ENCODE data around the gene CCM2L.

The CCM2L gene

DNA sequence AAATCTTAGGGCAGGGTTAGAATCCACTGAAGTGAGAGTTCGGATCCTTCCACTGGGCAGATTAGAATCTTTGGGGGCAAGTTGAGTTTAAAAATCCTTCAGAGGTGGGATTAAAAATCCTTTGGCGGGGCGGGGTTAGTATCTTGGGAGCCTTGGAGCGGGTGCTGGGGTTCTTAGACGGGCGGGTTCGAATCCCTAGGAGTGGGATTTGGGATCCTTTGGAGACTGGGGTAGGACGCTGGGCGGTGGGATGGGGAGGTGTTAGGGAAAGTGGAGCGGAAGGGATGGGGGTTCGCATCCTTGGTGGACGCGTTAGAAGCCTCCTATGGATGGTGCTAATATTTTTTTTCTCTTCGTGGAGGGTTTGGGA lies 41.5 kb downstream of the CCM2L start:
- Histone ChIP-seq H3K27me3 (ENCODE audit: insufficient read depth, low read length) (peaks cover 64% of the 10 kb centered on the region), H3K4me3 (ENCODE audit: low read length) (peak overlapping the region; percentile 65)

DNA sequence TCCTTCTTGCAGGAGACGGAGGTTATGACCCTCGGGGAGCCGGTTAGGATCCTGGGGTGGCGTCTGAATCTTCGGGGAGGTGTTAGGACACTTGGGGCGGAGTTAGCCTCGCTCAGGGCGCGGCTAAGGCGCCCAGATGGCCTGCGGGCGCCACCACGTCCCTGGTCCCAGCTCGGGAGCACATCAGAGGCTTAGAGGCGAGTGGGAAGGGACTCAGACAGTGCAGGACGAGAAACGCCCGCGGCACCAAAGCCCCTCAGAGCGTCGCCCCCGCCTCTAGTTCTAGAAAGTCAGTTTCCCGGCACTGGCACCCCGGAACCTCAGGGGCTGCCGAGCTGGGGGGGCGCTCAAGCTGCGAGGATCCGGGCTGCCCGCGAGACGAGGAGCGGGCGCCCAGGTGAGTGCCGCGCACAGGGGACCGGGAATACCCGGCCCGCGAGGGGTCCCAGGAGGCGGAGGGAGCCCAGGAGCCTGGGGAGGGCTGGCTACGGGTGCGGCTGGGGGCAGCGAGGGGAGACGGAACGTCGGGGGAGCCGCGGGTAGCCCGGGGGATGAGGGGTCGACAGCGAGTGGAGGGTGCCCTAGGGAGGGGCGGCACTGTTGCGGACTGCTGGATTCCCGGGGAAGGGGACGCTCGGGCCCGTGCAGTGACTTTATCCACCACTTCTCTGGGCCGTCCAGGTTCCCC lies 42.0 kb downstream of the CCM2L start, which contains the start of gene HCK:
HCK (plus strand) TSS at position 153 of the 688 bp plus-strand sequence.
- Histone ChIP-seq H3K9ac (ENCODE audit: low read depth, low read length) (peak within 1 kb of the TSS; percentile 15; the same call in 1 of the 2 replicates), H3K27me3 (ENCODE audit: insufficient read depth, low read length) (peaks cover 64% of the 10 kb centered on the region), H3K27ac (ENCODE audit: low read length) (no peak within 1 kb of the TSS), H3K36me3 (ENCODE audit: insufficient read depth, low read depth, low read length) (no peaks in the 10 kb centered on the region), H3K4me1 (ENCODE audit: insufficient read depth, low read length) (no peaks in the 10 kb centered on the region; the same call in 1 of the 2 replicates), H3K4me3 (ENCODE audit: low read length) (peak within 1 kb of the TSS; percentile 65), H3K9me3 (ENCODE audit: insufficient read depth, low read depth, low read length) (no peaks in the 10 kb centered on the region)

More for the DNA sequence above, 41.5 kb downstream of the CCM2L start:
- H3K27ac ChIP-seq (ENCODE audit: low read length): no peak overlapping the region
- no peaks in the 10 kb centered on the region for H3K9me3 ChIP-seq (ENCODE audit: insufficient read depth, low read depth, low read length)
- H3K36me3 ChIP-seq (ENCODE audit: insufficient read depth, low read depth, low read length): no peaks in the 10 kb centered on the region
- H3K4me1 ChIP-seq (ENCODE audit: insufficient read depth, low read length): no peaks in the 10 kb centered on the region; the same call in 1 of the 2 replicates
- peak overlapping the region; percentile 15; the same call in 1 of the 2 replicates for H3K9ac ChIP-seq (ENCODE audit: low read depth, low read length)

DNA sequence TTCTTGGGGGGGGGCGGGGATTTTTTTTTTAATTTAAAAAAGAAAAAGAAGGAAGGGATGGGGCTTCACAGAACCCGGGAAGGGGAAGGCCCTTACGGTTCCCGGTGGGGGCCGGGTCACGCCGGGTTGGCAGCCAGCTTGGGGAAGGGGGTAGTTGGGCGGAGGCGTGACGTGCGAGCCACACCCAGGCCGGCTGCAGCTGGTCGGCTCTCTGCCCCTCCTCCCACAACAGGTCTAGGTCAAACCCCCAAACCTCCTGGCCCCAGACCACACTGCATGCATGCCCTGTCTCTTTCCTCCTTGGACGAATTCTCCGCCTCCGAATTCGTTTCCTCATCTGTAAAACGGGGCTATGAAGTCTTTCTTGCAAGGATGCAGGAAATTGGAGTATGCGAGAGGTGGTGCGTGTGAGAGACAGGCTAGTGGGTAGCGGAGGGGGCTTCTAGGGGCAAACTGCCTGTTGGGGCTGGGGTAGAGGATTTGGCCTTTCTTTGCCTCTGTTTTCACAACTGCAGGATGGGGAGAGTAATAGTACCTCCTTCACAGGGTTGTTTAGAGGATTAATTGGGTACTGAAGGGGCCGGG lies 42.6 kb downstream of the CCM2L start:
- Histone ChIP-seq H3K27ac (ENCODE audit: low read length) (no peak overlapping the region), H3K27me3 (ENCODE audit: insufficient read depth, low read length) (peaks cover 64% of the 10 kb centered on the region), H3K4me1 (ENCODE audit: insufficient read depth, low read length) (no peaks in the 10 kb centered on the region; the same call in 1 of the 2 replicates), H3K9ac (ENCODE audit: low read depth, low read length) (no peak overlapping the region), H3K9me3 (ENCODE audit: insufficient read depth, low read depth, low read length) (no peaks in the 10 kb centered on the region), H3K4me3 (ENCODE audit: low read length) (peak overlapping the region; percentile 65; the same call in 1 of the 2 replicates), H3K36me3 (ENCODE audit: insufficient read depth, low read depth, low read length) (no peaks in the 10 kb centered on the region)

DNA sequence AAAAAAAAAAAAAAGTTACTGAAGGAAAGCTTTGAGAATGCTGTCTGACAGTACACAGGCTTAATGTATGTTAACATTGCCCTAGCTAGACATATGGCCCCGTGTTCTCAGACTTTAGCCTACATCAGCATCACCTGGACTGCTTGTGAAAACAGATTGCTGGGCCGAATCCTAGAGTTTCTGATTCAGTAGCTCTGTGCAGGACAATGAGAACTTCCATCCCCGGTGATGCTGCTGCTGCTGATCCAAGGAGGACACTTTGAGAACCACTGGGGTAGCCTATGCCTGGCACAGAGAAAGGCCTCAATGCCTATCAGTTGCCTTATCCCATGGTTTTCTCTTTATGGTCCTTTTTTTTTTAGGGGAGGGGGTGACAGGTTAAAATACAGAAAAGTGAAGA lies 43.4 kb downstream of the CCM2L start:
- peaks cover 60% of the 10 kb centered on the region for H3K27me3 ChIP-seq (ENCODE audit: insufficient read depth, low read length)
- no peaks in the 10 kb centered on the region for H3K36me3 ChIP-seq (ENCODE audit: insufficient read depth, low read depth, low read length)
- H3K4me3 ChIP-seq (ENCODE audit: low read length): no peak overlapping the region
- H3K9me3 ChIP-seq (ENCODE audit: insufficient read depth, low read depth, low read length): no peaks in the 10 kb centered on the region
- H3K9ac ChIP-seq (ENCODE audit: low read depth, low read length): no peak overlapping the region
- no peaks in the 10 kb centered on the region; the same call in 1 of the 2 replicates for H3K4me1 ChIP-seq (ENCODE audit: insufficient read depth, low read length)
- H3K27ac ChIP-seq (ENCODE audit: low read length): no peak overlapping the region

DNA sequence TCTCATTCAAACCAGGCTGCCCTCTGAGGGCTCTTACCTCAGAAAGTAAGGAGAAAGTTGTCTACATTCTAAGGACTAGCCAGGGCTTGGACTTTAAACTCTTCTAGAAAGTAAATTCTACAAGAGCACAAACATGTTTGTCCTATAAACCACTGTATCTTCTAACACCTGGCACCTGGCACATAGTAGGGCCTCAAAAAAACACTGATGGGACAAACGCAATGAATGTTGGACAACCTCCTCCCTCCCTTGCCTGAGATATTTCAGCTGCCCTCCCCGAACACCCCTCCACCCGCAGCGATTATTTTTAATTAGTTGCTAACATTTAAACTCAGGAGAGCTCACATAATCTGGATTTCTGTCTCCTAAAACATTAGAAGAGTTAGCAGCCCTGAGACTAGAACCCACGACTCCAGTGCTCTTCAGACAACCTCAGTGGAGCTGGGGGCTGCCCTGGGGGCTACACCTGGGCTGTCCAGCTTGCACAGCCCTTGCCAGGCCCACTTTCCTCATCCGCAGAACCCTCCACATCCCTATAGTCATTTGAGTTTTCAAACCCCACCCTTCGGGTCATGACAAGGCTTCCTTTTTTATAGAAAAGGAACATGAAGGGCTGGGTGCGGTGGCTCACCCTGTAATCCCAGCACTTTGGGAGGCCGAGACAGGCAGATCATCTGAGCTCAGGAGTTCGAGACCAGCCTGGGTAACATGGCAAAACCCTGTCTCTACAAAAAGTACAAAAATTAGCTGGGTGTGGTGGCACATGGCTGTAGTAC lies 46.7 kb downstream of the CCM2L start:
- no peak overlapping the region for H3K27ac ChIP-seq (ENCODE audit: low read length)
- H3K27me3 ChIP-seq (ENCODE audit: insufficient read depth, low read length): peaks cover 28% of the 10 kb centered on the region
- no peak overlapping the region for H3K9ac ChIP-seq (ENCODE audit: low read depth, low read length)
- no peaks in the 10 kb centered on the region for H3K4me1 ChIP-seq (ENCODE audit: insufficient read depth, low read length)
- H3K36me3 ChIP-seq (ENCODE audit: insufficient read depth, low read depth, low read length): no peaks in the 10 kb centered on the region
- H3K4me3 ChIP-seq (ENCODE audit: low read length): no peak overlapping the region
- no peaks in the 10 kb centered on the region for H3K9me3 ChIP-seq (ENCODE audit: insufficient read depth, low read depth, low read length)

DNA sequence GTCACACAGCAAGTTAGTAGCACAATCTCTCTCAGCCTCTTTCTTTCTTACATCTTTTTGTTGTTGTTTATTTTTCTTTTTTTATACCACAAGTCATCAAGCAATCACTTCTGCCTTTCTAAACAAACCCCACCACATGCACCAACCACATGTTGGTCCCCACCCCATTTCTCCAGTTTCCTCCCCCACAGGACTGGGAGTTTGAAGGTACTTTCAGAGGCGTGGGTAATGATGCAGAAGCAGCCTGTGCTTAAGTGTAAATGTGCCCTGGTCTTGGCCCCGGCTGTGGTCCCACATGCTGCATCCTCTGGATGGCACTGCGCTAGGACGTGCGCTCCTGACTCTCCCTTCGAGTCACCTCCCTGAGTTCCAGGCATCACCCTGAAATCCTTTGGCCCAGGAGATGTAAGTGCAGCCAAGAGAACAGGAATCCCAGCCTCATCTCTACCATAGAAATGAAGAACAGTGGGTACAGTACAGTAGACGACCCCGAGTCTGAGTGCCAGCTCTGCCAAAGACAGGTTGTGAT lies 47.5 kb downstream of the CCM2L start:
- H3K36me3 ChIP-seq (ENCODE audit: insufficient read depth, low read depth, low read length): no peaks in the 10 kb centered on the region
- H3K4me1 ChIP-seq (ENCODE audit: insufficient read depth, low read length): no peaks in the 10 kb centered on the region
- H3K9me3 ChIP-seq (ENCODE audit: insufficient read depth, low read depth, low read length): no peaks in the 10 kb centered on the region
- no peak overlapping the region for H3K4me3 ChIP-seq (ENCODE audit: low read length)
- H3K27ac ChIP-seq (ENCODE audit: low read length): no peak overlapping the region
- no peak overlapping the region for H3K9ac ChIP-seq (ENCODE audit: low read depth, low read length)
- peaks cover 19% of the 10 kb centered on the region for H3K27me3 ChIP-seq (ENCODE audit: insufficient read depth, low read length)

DNA sequence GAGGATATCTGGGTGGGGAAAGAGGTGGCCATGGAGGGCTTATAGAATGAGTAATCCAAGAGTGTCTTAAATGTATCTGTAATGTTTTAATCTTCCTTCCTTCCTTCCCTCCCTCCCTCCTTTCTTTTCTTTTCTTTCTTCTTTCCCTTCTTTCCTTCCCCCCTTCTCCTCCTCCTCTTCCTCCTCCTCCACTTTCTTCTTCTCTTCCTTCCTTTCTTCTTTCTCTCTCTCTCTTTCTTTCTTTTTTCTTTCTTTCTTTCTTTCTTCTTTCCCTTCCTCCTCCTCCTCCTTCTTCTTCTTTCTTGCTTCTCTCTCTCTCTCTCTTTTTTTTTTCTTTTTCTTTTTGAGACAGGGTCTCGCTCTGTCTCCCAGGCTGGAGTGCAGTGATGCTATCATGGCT lies 49.0 kb downstream of the CCM2L start:
- no peak overlapping the region for H3K4me3 ChIP-seq (ENCODE audit: low read length)
- peaks cover 5% of the 10 kb centered on the region for H3K27me3 ChIP-seq (ENCODE audit: insufficient read depth, low read length)
- H3K9ac ChIP-seq (ENCODE audit: low read depth, low read length): no peak overlapping the region
- no peaks in the 10 kb centered on the region for H3K9me3 ChIP-seq (ENCODE audit: insufficient read depth, low read depth, low read length)
- H3K4me1 ChIP-seq (ENCODE audit: insufficient read depth, low read length): no peaks in the 10 kb centered on the region
- no peak overlapping the region for H3K27ac ChIP-seq (ENCODE audit: low read length)
- H3K36me3 ChIP-seq (ENCODE audit: insufficient read depth, low read depth, low read length): no peaks in the 10 kb centered on the region

DNA sequence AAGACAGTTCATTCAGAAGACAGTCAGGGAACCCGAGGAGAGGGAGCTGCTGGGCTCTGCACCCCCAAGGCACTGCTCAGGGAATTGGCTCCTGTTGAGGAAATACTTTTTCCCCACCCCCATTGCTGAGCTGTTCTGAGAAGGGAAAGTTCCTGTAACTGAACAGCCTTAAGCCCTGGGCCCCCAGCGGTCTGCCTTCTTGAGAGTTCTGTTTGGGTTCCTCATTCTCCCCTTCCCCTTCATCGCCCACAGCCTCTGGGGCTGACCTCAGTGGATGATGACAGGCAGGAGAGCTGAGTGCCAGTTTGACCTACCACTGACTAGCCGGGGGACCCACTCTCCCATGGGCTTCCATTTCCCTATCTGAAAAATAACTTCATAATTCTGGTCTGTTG lies 52.5 kb downstream of the CCM2L start:
- Histone ChIP-seq H3K27ac (ENCODE audit: low read length) (no peak overlapping the region), H3K4me1 (ENCODE audit: insufficient read depth, low read length) (0 out of 2 replicates have a peak, but pooled peaks cover 4% of the 10 kb centered on the region), H3K4me3 (ENCODE audit: low read length) (no peak overlapping the region), H3K36me3 (ENCODE audit: insufficient read depth, low read depth, low read length) (no peaks in the 10 kb centered on the region), H3K9ac (ENCODE audit: low read depth, low read length) (no peak overlapping the region), H3K9me3 (ENCODE audit: insufficient read depth, low read depth, low read length) (no peaks in the 10 kb centered on the region), H3K27me3 (ENCODE audit: insufficient read depth, low read length) (no peaks in the 10 kb centered on the region; the same call in 1 of the 2 replicates)

DNA sequence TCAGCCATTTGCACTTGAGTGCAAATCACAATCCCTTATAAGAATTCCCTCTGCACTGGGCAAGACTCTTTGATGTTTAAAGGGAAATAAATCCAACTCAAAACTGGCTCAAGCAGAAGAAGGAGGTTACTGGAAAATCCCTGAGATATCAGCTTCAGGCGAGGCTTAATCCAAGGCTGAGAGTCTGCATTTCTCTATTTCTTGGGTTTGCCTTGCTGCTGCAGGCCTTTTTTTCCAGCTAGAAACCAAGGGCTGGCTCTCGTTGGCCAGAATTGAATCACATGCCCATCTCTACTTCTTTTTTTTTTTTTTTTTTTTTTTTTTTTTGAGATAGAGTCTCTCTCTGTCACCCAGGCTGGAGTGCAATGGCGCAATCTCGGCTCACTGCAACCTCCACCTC lies 53.5 kb downstream of the CCM2L start:
- H3K36me3 ChIP-seq (ENCODE audit: insufficient read depth, low read depth, low read length): no peaks in the 10 kb centered on the region
- no peak overlapping the region for H3K27ac ChIP-seq (ENCODE audit: low read length)
- no peaks in the 10 kb centered on the region; the same call in 1 of the 2 replicates for H3K27me3 ChIP-seq (ENCODE audit: insufficient read depth, low read length)
- 0 out of 2 replicates have a peak, but pooled peaks cover 4% of the 10 kb centered on the region for H3K4me1 ChIP-seq (ENCODE audit: insufficient read depth, low read length)
- no peak overlapping the region for H3K4me3 ChIP-seq (ENCODE audit: low read length)
- no peaks in the 10 kb centered on the region for H3K9me3 ChIP-seq (ENCODE audit: insufficient read depth, low read depth, low read length)
- no peak overlapping the region for H3K9ac ChIP-seq (ENCODE audit: low read depth, low read length)

DNA sequence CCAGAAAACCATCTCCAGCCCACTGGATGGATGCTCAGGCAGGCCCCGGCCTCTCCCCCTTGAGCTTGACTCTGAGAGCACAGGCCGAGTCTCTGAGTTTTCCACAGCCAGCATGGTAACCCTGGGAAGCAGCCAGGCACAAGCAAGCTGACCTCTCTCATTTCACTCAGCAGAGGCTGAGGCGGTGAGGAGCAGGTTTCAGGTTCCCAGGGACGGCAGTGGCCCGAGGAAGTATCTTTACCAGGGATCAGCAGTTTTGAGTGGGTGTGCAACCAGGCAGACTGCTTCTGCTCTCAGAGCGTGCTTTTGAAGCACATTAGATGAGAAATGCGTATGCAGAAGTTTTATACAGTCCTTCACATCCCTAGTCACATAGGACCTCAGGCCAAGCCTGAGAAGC lies 54.4 kb downstream of the CCM2L start:
- Histone ChIP-seq H3K27me3 (ENCODE audit: insufficient read depth, low read length) (no peaks in the 10 kb centered on the region), H3K9me3 (ENCODE audit: insufficient read depth, low read depth, low read length) (no peaks in the 10 kb centered on the region), H3K9ac (ENCODE audit: low read depth, low read length) (no peak overlapping the region), H3K4me3 (ENCODE audit: low read length) (no peak overlapping the region), H3K4me1 (ENCODE audit: insufficient read depth, low read length) (0 out of 2 replicates have a peak, but pooled peaks cover 4% of the 10 kb centered on the region), H3K36me3 (ENCODE audit: insufficient read depth, low read depth, low read length) (no peaks in the 10 kb centered on the region), H3K27ac (ENCODE audit: low read length) (no peak overlapping the region)

DNA sequence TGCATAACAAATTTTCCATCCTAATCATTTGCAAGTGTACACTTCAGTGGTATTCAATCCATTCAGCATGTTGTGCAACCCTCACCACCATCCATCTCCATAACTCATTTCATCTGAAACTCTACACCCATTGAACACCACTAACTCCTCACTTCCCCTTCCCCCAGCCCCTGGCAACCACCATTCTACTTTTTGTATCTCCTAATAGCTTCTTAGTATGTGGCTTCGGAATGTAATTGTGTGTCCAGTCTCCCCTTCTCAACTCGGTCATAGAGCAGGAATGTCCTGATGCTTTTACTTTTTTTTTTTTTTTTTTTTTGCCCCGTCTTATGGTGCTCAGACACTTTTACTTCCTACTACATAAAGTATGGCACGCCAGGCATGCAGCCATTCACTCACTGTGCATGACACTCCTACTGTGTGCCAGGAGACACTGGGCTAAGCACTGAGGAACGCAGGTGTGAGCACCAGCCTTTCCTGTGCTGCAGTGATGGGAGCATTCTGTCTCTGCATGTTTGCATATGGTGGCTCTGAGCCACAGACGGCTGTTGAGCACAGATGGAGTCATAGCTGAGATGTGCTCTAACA lies 57.1 kb downstream of the CCM2L start:
- Histone ChIP-seq H3K4me3 (ENCODE audit: low read length) (no peak overlapping the region), H3K4me1 (ENCODE audit: insufficient read depth, low read length) (0 out of 2 replicates have a peak, but pooled peaks cover 4% of the 10 kb centered on the region), H3K27me3 (ENCODE audit: insufficient read depth, low read length) (no peaks in the 10 kb centered on the region), H3K27ac (ENCODE audit: low read length) (no peak overlapping the region), H3K36me3 (ENCODE audit: insufficient read depth, low read depth, low read length) (no peaks in the 10 kb centered on the region), H3K9me3 (ENCODE audit: insufficient read depth, low read depth, low read length) (no peaks in the 10 kb centered on the region), H3K9ac (ENCODE audit: low read depth, low read length) (no peak overlapping the region)
